Measurements from ENCODE around the gene ATG5.

Gene ATG5

GRCh38 chr6:106334646-106335448 is 9.3 kb upstream of the ATG5 start:
- H3K9ac ChIP-seq, result no peak overlapping the region
- H2AFZ ChIP-seq (ENCODE audit: low read depth), result no peak overlapping the region
- peaks cover 2% of the 10 kb centered on the region for H3K4me1 ChIP-seq (ENCODE audit: low read depth, poor library complexity, severe bottlenecking)
- H3K4me2 ChIP-seq, result no peak overlapping the region
- peak; percentile 74 for TF ChIP-seq CTCF (conservative IDR thresholded peaks at IDR 0.05; ENCODE audit: low read depth, low read length)
- H3K27ac ChIP-seq, result no peak overlapping the region
- no peak overlapping the region for H3K4me3 ChIP-seq (IDR thresholded peaks at IDR 0.05; ENCODE audit: insufficient read depth, low read depth, low read length)
- H4K20me1 ChIP-seq (ENCODE audit: insufficient read depth), result no peaks in the 10 kb centered on the region
- no peaks in the 10 kb centered on the region for H3K36me3 ChIP-seq (ENCODE audit: insufficient read depth)
- no peaks in the 10 kb centered on the region for H3K27me3 ChIP-seq (ENCODE audit: insufficient read depth, low read depth)
- H3K79me2 ChIP-seq (ENCODE audit: insufficient read depth, low read depth), result no peaks in the 10 kb centered on the region

- no peak for TF ChIP-seq CTCF (conservative IDR thresholded peaks at IDR 0.05; ENCODE audit: low read depth, low read length)
- peaks cover 14% of the 10 kb centered on the region for H3K4me1 ChIP-seq (ENCODE audit: low read depth, poor library complexity, severe bottlenecking)
Measured at GRCh38 chr6:106324726-106325335, 729 bp downstream of the ATG5 start.

GRCh38 chr6:106321940-106322339 is 3.6 kb downstream of the ATG5 start:
- H4K20me1 ChIP-seq (ENCODE audit: insufficient read depth), result no peaks in the 10 kb centered on the region
- H2AFZ ChIP-seq (ENCODE audit: low read depth), result no peak overlapping the region
- peaks cover 14% of the 10 kb centered on the region for H3K4me1 ChIP-seq (ENCODE audit: low read depth, poor library complexity, severe bottlenecking)
- no peak overlapping the region for H3K27ac ChIP-seq
- peaks cover 68% of the 10 kb centered on the region for H3K79me2 ChIP-seq (ENCODE audit: insufficient read depth, low read depth)
- H3K9ac ChIP-seq, result no peak overlapping the region
- no peak overlapping the region for H3K4me2 ChIP-seq
- H3K36me3 ChIP-seq (ENCODE audit: insufficient read depth), result no peaks in the 10 kb centered on the region
- no peak overlapping the region for H3K4me3 ChIP-seq (IDR thresholded peaks at IDR 0.05; ENCODE audit: insufficient read depth, low read depth, low read length)
- H3K27me3 ChIP-seq (ENCODE audit: insufficient read depth, low read depth), result no peaks in the 10 kb centered on the region
- TF ChIP-seq CTCF (conservative IDR thresholded peaks at IDR 0.05; ENCODE audit: low read depth, low read length), result no peak

More at GRCh38 chr6:106324726-106325335, 729 bp downstream of the ATG5 start:
- no peak overlapping the region for H3K4me3 ChIP-seq (IDR thresholded peaks at IDR 0.05; ENCODE audit: insufficient read depth, low read depth, low read length)
- peak overlapping the region; percentile 56; the same call in 1 of the 2 replicates for H2AFZ ChIP-seq (ENCODE audit: low read depth)
- peak overlapping the region; percentile 79 for H3K27ac ChIP-seq
- H3K79me2 ChIP-seq (ENCODE audit: insufficient read depth, low read depth), result peaks cover 47% of the 10 kb centered on the region
- no peaks in the 10 kb centered on the region for H3K27me3 ChIP-seq (ENCODE audit: insufficient read depth, low read depth)
- no peaks in the 10 kb centered on the region for H4K20me1 ChIP-seq (ENCODE audit: insufficient read depth)
- H3K36me3 ChIP-seq (ENCODE audit: insufficient read depth), result no peaks in the 10 kb centered on the region
- H3K4me2 ChIP-seq, result peak overlapping the region; percentile 70
- peak overlapping the region; percentile 73 for H3K9ac ChIP-seq

GRCh38 chr6:106318851-106319250 is 6.7 kb downstream of the ATG5 start:
- TF ChIP-seq CTCF (conservative IDR thresholded peaks at IDR 0.05; ENCODE audit: low read depth, low read length), result no peak
- Histone ChIP-seq H3K27me3 (ENCODE audit: insufficient read depth, low read depth) (no peaks in the 10 kb centered on the region), H3K4me2 (no peak overlapping the region), H3K27ac (no peak overlapping the region), H3K79me2 (ENCODE audit: insufficient read depth, low read depth) (peaks cover 61% of the 10 kb centered on the region), H4K20me1 (ENCODE audit: insufficient read depth) (no peaks in the 10 kb centered on the region), H3K4me1 (ENCODE audit: low read depth, poor library complexity, severe bottlenecking) (peaks cover 4% of the 10 kb centered on the region), H3K4me3 (IDR thresholded peaks at IDR 0.05; ENCODE audit: insufficient read depth, low read depth, low read length) (no peak overlapping the region), H3K36me3 (ENCODE audit: insufficient read depth) (no peaks in the 10 kb centered on the region), H3K9ac (no peak overlapping the region), H2AFZ (ENCODE audit: low read depth) (no peak overlapping the region)

Measured in KMS-11 (cell line).